ENCODE measurements around the gene ITPKA.

ITPKA gene

DNA sequence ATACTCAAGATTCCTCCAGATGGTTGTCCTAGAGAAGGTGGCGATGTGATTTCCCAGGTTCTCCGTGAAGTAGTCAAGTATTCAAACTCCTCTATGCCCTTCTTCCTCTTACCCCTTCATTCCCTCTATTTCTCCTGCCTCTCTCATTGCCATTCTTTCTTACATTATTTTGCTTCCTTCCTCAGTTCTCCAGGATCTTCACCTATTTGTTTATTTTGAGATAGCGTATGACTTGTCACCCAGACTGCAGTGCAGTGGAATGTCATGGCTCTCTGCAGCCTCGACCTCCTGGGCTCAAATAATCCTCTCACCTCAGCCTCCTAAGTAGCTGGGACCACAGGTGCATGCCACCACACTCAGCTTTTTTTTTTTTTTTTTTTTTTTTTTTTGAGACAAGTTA, 1.8 kb upstream of the ITPKA start:
- TF ChIP-seq POLR2AphosphoS5 (IDR thresholded peaks at IDR 0.05; ENCODE audit: low read depth, low read length) = no peak
- TF ChIP-seq, protein P1, sequence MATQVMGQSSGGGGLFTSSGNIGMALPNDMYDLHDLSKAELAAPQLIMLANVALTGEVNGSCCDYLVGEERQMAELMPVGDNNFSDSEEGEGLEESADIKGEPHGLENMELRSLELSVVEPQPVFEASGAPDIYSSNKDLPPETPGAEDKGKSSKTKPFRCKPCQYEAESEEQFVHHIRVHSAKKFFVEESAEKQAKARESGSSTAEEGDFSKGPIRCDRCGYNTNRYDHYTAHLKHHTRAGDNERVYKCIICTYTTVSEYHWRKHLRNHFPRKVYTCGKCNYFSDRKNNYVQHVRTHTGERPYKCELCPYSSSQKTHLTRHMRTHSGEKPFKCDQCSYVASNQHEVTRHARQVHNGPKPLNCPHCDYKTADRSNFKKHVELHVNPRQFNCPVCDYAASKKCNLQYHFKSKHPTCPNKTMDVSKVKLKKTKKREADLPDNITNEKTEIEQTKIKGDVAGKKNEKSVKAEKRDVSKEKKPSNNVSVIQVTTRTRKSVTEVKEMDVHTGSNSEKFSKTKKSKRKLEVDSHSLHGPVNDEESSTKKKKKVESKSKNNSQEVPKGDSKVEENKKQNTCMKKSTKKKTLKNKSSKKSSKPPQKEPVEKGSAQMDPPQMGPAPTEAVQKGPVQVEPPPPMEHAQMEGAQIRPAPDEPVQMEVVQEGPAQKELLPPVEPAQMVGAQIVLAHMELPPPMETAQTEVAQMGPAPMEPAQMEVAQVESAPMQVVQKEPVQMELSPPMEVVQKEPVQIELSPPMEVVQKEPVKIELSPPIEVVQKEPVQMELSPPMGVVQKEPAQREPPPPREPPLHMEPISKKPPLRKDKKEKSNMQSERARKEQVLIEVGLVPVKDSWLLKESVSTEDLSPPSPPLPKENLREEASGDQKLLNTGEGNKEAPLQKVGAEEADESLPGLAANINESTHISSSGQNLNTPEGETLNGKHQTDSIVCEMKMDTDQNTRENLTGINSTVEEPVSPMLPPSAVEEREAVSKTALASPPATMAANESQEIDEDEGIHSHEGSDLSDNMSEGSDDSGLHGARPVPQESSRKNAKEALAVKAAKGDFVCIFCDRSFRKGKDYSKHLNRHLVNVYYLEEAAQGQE (IDR thresholded peaks at IDR 0.05; ENCODE audit: insufficient read depth in 1 of 2, low read depth in 2 of 2, low read length in 2 of 2) = no peak
- TF ChIP-seq TAF1 (IDR thresholded peaks at IDR 0.05; ENCODE audit: borderline replicate concordance, insufficient read depth, low read length) = no peak
- TF ChIP-seq FOXP2 (optimal IDR thresholded peaks at IDR 0.05; ENCODE audit: borderline replicate concordance, extremely low read depth, extremely low read length, insufficient read depth) = no peak
- TF ChIP-seq SIN3A (IDR thresholded peaks at IDR 0.05; ENCODE audit: borderline replicate concordance, insufficient read depth, low read length) = no peak

DNA sequence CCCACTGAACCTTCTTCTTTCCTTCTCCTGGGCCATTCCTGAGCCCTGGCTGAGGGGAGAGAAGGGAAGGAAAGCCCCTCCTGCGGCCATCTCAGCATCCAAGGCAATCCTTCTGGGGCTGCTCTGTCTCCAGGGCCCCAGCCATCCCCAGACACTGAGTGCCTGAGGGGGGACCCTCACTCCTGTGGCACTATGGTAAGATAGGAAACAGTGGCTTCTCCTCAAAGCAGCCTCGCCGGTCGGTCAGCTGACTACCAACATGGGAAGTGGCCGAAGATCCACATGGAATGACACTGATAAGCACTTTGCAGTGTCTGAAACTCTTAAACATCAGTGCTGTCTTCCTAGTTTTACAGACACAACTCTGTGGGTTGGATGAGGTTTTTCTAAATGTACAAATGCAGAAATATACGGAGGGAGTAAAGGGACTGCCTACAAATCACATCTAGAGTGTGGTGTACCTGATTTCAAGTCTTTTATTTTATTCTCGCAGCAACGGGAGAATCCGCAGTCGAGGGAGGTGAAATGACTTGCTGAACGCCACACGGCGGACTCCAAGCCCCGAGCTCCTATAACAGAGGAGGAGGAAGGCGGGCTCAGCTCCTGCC, 973 bp upstream of the ITPKA start:
- TF ChIP-seq POLR2AphosphoS5 (IDR thresholded peaks at IDR 0.05; ENCODE audit: low read depth, low read length) (no peak), TAF1 (IDR thresholded peaks at IDR 0.05; ENCODE audit: borderline replicate concordance, insufficient read depth, low read length) (no peak), SIN3A (IDR thresholded peaks at IDR 0.05; ENCODE audit: borderline replicate concordance, insufficient read depth, low read length) (no peak), FOXP2 (optimal IDR thresholded peaks at IDR 0.05; ENCODE audit: borderline replicate concordance, extremely low read depth, extremely low read length, insufficient read depth) (no peak)
- TF ChIP-seq, protein P1 (IDR thresholded peaks at IDR 0.05; ENCODE audit: insufficient read depth in 1 of 2, low read depth in 2 of 2, low read length in 2 of 2) = no peak

DNA sequence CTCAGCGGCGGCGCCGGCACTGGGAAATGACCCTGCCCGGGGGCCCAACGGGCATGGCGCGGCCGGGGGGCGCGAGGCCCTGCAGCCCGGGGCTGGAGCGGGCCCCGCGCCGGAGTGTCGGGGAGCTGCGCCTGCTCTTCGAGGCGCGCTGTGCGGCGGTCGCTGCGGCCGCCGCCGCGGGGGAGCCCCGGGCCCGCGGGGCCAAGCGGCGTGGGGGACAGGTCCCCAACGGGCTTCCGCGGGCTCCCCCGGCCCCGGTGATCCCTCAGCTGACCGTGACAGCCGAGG, 172 bp downstream of the ITPKA start:
- TF ChIP-seq SIN3A (IDR thresholded peaks at IDR 0.05; ENCODE audit: borderline replicate concordance, insufficient read depth, low read length) = no peak
- TF ChIP-seq TAF1 (IDR thresholded peaks at IDR 0.05; ENCODE audit: borderline replicate concordance, insufficient read depth, low read length) = no peak
- TF ChIP-seq, protein P1 (IDR thresholded peaks at IDR 0.05; ENCODE audit: insufficient read depth in 1 of 2, low read depth in 2 of 2, low read length in 2 of 2) = no peak
- TF ChIP-seq POLR2AphosphoS5 (IDR thresholded peaks at IDR 0.05; ENCODE audit: low read depth, low read length) = no peak
- TF ChIP-seq FOXP2 (optimal IDR thresholded peaks at IDR 0.05; ENCODE audit: borderline replicate concordance, extremely low read depth, extremely low read length, insufficient read depth) = no peak

DNA sequence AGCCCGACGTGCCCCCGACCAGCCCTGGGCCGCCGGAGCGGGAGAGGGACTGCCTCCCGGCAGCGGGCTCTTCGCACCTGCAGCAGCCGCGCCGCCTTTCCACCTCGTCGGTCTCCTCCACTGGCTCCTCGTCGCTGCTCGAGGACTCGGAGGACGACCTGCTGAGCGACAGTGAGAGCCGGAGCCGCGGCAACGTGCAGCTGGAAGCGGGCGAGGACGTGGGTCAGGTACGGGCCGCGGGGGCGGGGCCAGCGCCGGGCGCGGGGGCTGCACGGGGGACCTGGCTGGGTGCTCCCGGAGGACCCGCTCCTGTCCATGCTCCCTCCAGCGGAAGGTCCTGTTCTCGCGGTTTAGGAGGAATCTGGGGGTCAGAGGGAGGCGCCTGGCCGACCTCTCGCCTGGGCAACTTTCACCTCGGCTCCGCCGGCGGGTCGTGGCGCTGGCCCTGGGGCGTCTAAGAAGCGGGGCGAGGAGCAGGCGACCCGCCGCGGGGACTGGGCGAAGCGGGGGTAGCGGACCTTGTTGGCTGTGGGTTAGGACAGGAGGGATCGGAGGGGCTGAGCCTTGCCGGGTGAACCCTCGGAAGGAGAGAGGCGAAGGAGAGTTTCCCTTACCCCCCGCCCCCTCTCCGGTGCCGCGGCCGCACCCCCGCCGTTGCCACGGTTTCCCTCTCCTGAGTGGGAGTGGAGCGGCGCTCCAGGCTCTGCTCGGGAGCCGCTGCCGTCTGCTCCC, 682 bp downstream of the ITPKA start:
- TF ChIP-seq, protein P1 (IDR thresholded peaks at IDR 0.05; ENCODE audit: insufficient read depth in 1 of 2, low read depth in 2 of 2, low read length in 2 of 2) = no peak
- TF ChIP-seq POLR2AphosphoS5 (IDR thresholded peaks at IDR 0.05; ENCODE audit: low read depth, low read length) (no peak), TAF1 (IDR thresholded peaks at IDR 0.05; ENCODE audit: borderline replicate concordance, insufficient read depth, low read length) (no peak), SIN3A (IDR thresholded peaks at IDR 0.05; ENCODE audit: borderline replicate concordance, insufficient read depth, low read length) (no peak), FOXP2 (optimal IDR thresholded peaks at IDR 0.05; ENCODE audit: borderline replicate concordance, extremely low read depth, extremely low read length, insufficient read depth) (no peak)
